SK-N-SH treated with all-trans-retinoic acid at 6 μM for 48 hours (cell line): ENCODE results near the gene VPS50.

Experiments
- ARNTL ChIP-seq: fragments of 450-650 bp; formaldehyde crosslinking; IDR thresholded peaks from 2 replicates; pipeline ENCODE4 v1.5.0; 2020; ENCODE audit warnings: low read depth, mild to moderate bottlenecking, moderate library complexity, borderline replicate concordance
- BACH2 ChIP-seq: fragments of 250-450 bp; sonication (Bioruptor Pico); IDR thresholded peaks from 2 replicates; pipeline ENCODE4 v1.9.0; 2021; ENCODE audit warnings: mild to moderate bottlenecking, borderline replicate concordance
- PATZ1 ChIP-seq: fragments of 250-450 bp; sonication (Bioruptor Pico); IDR thresholded peaks from 2 replicates; pipeline ENCODE4 v1.8.0; 2020; ENCODE audit warnings: mild to moderate bottlenecking, moderate library complexity, borderline replicate concordance
- RARB ChIP-seq: fragments of 250-450 bp; sonication (Bioruptor Pico); IDR thresholded peaks from 2 replicates; pipeline ENCODE4 v1.8.0; 2021; ENCODE audit warnings: mild to moderate bottlenecking, moderate library complexity
- TCF4 ChIP-seq: fragments of 250-450 bp; sonication (Bioruptor Pico); IDR thresholded peaks from 2 replicates; pipeline ENCODE4 v1.8.0; 2021; ENCODE audit warnings: mild to moderate bottlenecking, moderate library complexity, borderline replicate concordance
- ZFP3 ChIP-seq: fragments of 250-450 bp; sonication (Bioruptor Pico); IDR thresholded peaks from 2 replicates; pipeline ENCODE4 v1.5.0; 2020; ENCODE audit warnings: mild to moderate bottlenecking, moderate library complexity
- ZFP30 ChIP-seq: fragments of 450-650 bp; formaldehyde crosslinking; IDR thresholded peaks from 2 replicates; pipeline ENCODE4 v1.5.0; 2022; ENCODE audit warnings: mild to moderate bottlenecking, moderate library complexity

GRCh38 chr7:93390660-93391059 is 158.5 kb downstream of the VPS50 start:
- TF ChIP-seq PATZ1 (CRISPR knock-in tag) (no peak), RARB (CRISPR knock-in tag) (no peak), ARNTL (CRISPR knock-in tag) (no peak), ZFP3 (CRISPR knock-in tag) (no peak), TCF4 (CRISPR knock-in tag) (no peak), BACH2 (CRISPR knock-in tag) (no peak), ZFP30 (CRISPR knock-in tag) (no peak)
